BJ (cell line): ENCODE data around the gene MEIS1. TPM values are rescaled to one million over a fixed set of nuclear protein-coding genes. Genes with fewer than 3 reads are reported as not detected.

Experiments
- CTCF ChIA-PET: fragments of 350-600 bp; formaldehyde crosslinking; extraction: SDS; loops from one replicate; lab custom pipeline; 2021; ENCODE audit warnings: antibody characterized with exemption, inconsistent platforms; lab: Yijun Ruan, JAX
- POLR2A ChIA-PET: fragments of 300-600 bp; sonication (Branson Sonifier 250); formaldehyde crosslinking; extraction: SDS; loops from one replicate; lab custom pipeline; 2021; ENCODE audit warnings: antibody characterized with exemption; lab: Charles Lee
- DNase-seq: peaks from one replicate; pipeline ENCODE4 v3.0.0-alpha.2; 2011; ENCODE audit warnings: low read depth
- H3K27me3 ChIP-seq: 2 replicates; pipeline ENCODE4 v1.6.0; 2011; ENCODE audit warnings: low read length; ENCODE audit not compliant: control insufficient read depth, insufficient read depth
- H3K36me3 ChIP-seq: 2 replicates; pipeline ENCODE4 v1.5.1; 2011; ENCODE audit warnings: low read length; ENCODE audit not compliant: control insufficient read depth, insufficient read depth
- H3K4me3 ChIP-seq: 2 replicates; pipeline ENCODE4 v1.5.1; 2011; ENCODE audit warnings: low read depth, mild to moderate bottlenecking, control low read depth, low read length
- polyA plus RNA-seq: library from polyadenylated mRNA; depleted of rRNA; stranded (reverse); fragments of >200 nt; gene quantifications from 2 replicates; pipeline ENCODE4 v1.2.3, GENCODE V29; 2011
- TF ChIP-seq, protein P1 (sequence below): IDR thresholded peaks from 2 replicates; pipeline ENCODE4 v1.5.1; 2011; ENCODE audit warnings: low read depth, mild to moderate bottlenecking, control low read depth, inconsistent platforms, low read length, moderate library complexity; ENCODE audit not compliant: insufficient read depth

MEIS1 gene
- polyA plus RNA-seq, 1 experiment: 65.7 TPM

DNA sequence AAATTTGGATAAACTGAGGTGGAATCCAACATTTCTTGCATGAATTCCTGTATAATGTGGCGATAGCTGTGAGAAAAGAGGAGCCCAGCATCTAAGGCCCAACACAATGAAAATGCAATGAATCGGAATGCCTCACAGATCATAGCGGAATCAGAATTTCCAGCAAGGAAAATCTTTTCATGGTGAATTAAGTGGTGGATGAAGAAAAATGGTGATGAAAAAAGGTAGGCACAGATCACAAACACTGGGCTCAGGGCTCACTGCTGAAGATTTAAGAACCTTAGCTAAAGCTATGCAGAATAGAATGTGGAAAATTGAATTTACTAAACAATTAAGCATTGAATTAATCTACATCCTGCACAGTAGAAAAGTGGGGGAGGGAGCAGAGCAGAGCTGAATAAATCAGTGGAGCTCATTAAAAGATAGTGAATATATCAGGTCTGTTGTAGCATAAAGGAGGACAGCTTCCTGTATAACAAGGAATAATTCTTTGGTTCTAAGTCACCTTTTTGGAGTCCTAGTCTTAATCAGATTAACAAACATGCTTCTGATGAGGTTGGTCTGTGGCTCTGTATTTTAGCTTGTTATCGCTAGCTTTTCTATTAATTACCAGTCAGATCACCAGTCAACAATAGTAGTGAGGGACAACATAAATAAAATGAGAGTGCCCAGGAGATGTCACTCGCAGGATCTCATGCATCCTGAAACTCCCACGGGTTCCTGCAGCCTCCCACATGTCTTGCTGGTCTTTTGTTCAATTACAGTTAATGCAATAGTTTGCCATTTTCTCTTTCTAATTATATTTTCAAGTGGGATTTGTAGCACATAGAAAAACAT is 27.0 kb downstream of the MEIS1 start:
- Histone ChIP-seq H3K36me3 (peaks cover 6% of the 10 kb centered on the region), H3K27me3 (no peaks in the 10 kb centered on the region), H3K4me3 (no peak overlapping the region)
- CTCF ChIA-PET: interaction anchor here (1.5 kb wide), 1 partner anchor 10 kb away, joined by 5 read pairs; no protein-coding TSS in a partner anchor
- POLR2A ChIA-PET: no interaction called here
- DNase-seq: no peak
- TF ChIP-seq, protein P1, sequence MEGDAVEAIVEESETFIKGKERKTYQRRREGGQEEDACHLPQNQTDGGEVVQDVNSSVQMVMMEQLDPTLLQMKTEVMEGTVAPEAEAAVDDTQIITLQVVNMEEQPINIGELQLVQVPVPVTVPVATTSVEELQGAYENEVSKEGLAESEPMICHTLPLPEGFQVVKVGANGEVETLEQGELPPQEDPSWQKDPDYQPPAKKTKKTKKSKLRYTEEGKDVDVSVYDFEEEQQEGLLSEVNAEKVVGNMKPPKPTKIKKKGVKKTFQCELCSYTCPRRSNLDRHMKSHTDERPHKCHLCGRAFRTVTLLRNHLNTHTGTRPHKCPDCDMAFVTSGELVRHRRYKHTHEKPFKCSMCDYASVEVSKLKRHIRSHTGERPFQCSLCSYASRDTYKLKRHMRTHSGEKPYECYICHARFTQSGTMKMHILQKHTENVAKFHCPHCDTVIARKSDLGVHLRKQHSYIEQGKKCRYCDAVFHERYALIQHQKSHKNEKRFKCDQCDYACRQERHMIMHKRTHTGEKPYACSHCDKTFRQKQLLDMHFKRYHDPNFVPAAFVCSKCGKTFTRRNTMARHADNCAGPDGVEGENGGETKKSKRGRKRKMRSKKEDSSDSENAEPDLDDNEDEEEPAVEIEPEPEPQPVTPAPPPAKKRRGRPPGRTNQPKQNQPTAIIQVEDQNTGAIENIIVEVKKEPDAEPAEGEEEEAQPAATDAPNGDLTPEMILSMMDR: no peak

DNA sequence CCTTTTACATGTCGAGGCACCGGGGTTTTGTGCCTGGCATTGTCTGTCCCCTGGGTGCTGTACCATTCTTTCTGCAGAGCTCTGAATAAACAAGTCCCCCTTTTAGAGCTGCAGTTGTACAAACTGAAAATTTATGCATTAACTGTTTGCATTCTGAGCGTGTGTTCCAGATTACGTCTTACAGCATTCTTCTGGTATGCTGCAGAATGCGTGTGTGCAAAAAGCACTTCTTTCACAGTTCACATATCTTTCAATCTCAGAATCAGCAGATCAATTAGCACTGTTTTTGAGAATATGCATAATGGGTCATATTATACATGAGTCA is 27.5 kb downstream of the MEIS1 start:
- H3K36me3 ChIP-seq: peaks cover 6% of the 10 kb centered on the region
- POLR2A ChIA-PET: interaction anchor here (0.5 kb wide), 1 partner anchor 27 kb away, joined by 3 read pairs; no protein-coding TSS in a partner anchor
- CTCF ChIA-PET: interaction anchor here (1.5 kb wide), 1 partner anchor 9 kb away, joined by 5 read pairs; no protein-coding TSS in a partner anchor
- no peak for DNase-seq
- TF ChIP-seq, protein P1: no peak
- H3K4me3 ChIP-seq: no peak overlapping the region
- no peaks in the 10 kb centered on the region for H3K27me3 ChIP-seq

DNA sequence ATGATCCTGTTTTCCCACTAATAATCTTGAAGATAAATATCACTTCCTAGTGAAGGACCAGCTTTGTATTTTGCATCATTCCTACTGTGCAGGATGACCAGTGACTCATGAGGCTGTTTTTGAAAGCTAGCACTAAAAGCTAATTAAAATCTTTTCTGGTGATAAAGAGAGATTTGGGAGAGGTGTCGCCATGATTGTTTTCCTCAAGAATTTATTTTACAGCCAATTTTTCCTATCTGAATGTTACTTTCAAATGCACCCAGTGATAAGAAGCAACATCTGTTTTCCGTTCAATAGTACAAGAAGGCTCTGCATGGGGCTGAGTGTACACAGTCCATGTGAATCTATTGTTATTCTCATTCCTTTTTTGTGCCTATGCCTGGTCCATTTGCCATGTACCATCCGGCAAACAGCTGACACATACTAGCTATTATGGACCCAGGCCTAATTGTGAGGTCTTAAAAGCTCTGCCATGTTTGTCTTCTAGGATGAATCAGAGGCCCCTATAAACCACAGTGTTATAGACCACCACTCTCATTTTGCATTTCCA is 28.4 kb downstream of the MEIS1 start:
- Histone ChIP-seq H3K36me3 (peaks cover 6% of the 10 kb centered on the region), H3K4me3 (no peak overlapping the region), H3K27me3 (no peaks in the 10 kb centered on the region)
- CTCF ChIA-PET: no interaction called here
- TF ChIP-seq, protein P1: no peak
- POLR2A ChIA-PET: interaction anchor here (0.5 kb wide), 1 partner anchor 26 kb away, joined by 3 read pairs; no protein-coding TSS in a partner anchor
- no peak for DNase-seq

DNA sequence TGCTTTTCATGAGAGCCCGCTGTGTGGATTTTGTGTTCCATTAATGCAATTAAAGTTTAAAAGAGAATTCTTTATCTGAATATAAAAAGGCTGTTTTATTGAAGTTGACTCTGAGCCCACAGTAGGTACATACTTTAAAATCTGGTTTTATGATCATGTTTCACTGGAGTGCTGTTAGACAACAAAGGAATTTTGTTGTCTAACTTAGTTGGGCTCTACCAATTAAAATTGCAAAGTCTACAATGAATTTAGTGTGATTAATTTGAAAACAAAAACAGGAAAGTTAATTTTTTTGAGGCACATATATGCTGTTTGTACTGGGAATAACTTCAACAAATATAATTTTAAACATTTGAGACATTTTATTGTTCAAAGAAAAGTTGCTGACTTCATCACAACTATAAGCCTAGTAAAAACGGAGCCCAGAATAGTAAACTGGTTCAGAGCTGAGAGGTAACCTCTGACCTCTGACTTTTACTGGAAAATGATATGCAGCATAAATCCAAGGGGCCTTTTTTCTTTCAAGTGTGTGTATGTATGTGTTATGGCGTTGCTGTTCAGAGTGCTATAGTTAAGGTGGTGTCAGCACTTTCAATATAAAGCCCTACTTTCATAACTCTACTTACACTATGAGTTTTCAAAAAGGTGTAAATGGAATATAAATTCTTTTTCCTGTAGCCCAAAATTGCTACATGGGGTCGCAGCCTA is 30.2 kb downstream of the MEIS1 start:
- DNase-seq: no peak
- POLR2A ChIA-PET: no interaction called here
- no peak overlapping the region for H3K4me3 ChIP-seq

More for the DNA sequence above, 30.2 kb downstream of the MEIS1 start:
- Histone ChIP-seq H3K36me3 (peaks cover 8% of the 10 kb centered on the region), H3K27me3 (no peaks in the 10 kb centered on the region)
- CTCF ChIA-PET: no interaction called here
- TF ChIP-seq, protein P1: no peak
